Neural cell (in vitro differentiated cells): ENCODE data around the gene SLC41A3. TPM values are rescaled to one million over a fixed set of nuclear protein-coding genes. Genes with fewer than 3 reads are reported as not detected.

Experiments
- H2AFZ ChIP-seq: fragments of 200-600, 300-800 bp; sonication (generic), shearing (Covaris generic); 2 replicates; pipeline ENCODE4 v1.6.0; 2014; ENCODE audit warnings: low read depth, mild to moderate bottlenecking, antibody characterized with exemption, low read length, moderate library complexity
- H3F3A ChIP-seq: fragments of 200-600 bp; shearing (Covaris generic); 2 replicates; pipeline ENCODE4 v1.6.1; 2016; ENCODE audit warnings: mild to moderate bottlenecking, moderate library complexity, mixed read lengths, antibody characterized with exemption, low read length; ENCODE audit not compliant: insufficient read depth, poor library complexity, severe bottlenecking
- H3K27ac ChIP-seq: fragments of 200-600, 300-800 bp; sonication (generic), shearing (Covaris generic); 2 replicates; pipeline ENCODE4 v1.5.1; 2014; ENCODE audit warnings: mild to moderate bottlenecking, low read length, moderate library complexity
- H3K27me3 ChIP-seq: fragments of 300-800, 200-600 bp; sonication (generic), shearing (Covaris generic); 2 replicates; pipeline ENCODE4 v1.6.0; 2014; ENCODE audit warnings: mild to moderate bottlenecking, low read depth, low read length, moderate library complexity; ENCODE audit not compliant: insufficient read depth
- H3K36me3 ChIP-seq: fragments of 300-800, 200-600 bp; sonication (generic), shearing (Covaris generic); 2 replicates; pipeline ENCODE4 v1.5.1; 2014; ENCODE audit warnings: mild to moderate bottlenecking, antibody characterized with exemption, low read length, moderate library complexity; ENCODE audit not compliant: insufficient read depth
- H3K4me2 ChIP-seq: fragments of 300-800, 200-600 bp; sonication (generic), shearing (Covaris generic); 2 replicates; pipeline ENCODE4 v1.6.0; 2014; ENCODE audit warnings: mild to moderate bottlenecking, low read length
- H3K4me3 ChIP-seq: fragments of 300-800, 200-600 bp; sonication (generic), shearing (Covaris generic); 2 replicates; pipeline ENCODE4 v1.5.1; 2014; ENCODE audit warnings: mild to moderate bottlenecking, low read length, moderate library complexity
- H3K79me2 ChIP-seq: fragments of 200-600 bp; shearing (Covaris generic); replicated peaks from 2 replicates; pipeline ENCODE4 v1.6.0; 2014; ENCODE audit warnings: mild to moderate bottlenecking, low read length, moderate library complexity; ENCODE audit not compliant: insufficient read depth
- H3K9ac ChIP-seq: fragments of 300-800, 200-600 bp; sonication (generic), shearing (Covaris generic); 2 replicates; pipeline ENCODE4 v1.6.1; 2016; ENCODE audit warnings: mild to moderate bottlenecking, low read length, mixed read lengths
- H3K9me2 ChIP-seq: fragments of 200-600 bp; shearing (Covaris generic); 2 replicates; pipeline ENCODE4 v1.6.1; 2016; ENCODE audit warnings: mild to moderate bottlenecking, low read length, mixed read lengths; ENCODE audit not compliant: insufficient read depth
- H3K9me3 ChIP-seq: fragments of 200-600, 300-800 bp; sonication (generic), shearing (Covaris generic); 2 replicates; pipeline ENCODE4 v1.6.1; 2016; ENCODE audit warnings: mild to moderate bottlenecking, mixed run types, low read length, moderate library complexity, mixed read lengths
- H4K20me1 ChIP-seq: fragments of 200-600 bp; shearing (Covaris generic); 2 replicates; pipeline ENCODE4 v1.6.1; 2016; ENCODE audit warnings: mild to moderate bottlenecking, mixed run types; ENCODE audit not compliant: insufficient read depth
- EP300 ChIP-seq: fragments of 450-650 bp; conservative IDR thresholded peaks from 2 replicates; pipeline ENCODE4 v1.6.1; 2014; ENCODE audit warnings: antibody characterized with exemption, mild to moderate bottlenecking, moderate library complexity; ENCODE audit not compliant: poor library complexity, severe bottlenecking
- EZH2 ChIP-seq: fragments of 200-600, 300-800 bp; shearing (Covaris generic), sonication (generic); IDR thresholded peaks from 2 replicates; pipeline ENCODE4 v1.6.1; 2014; ENCODE audit warnings: antibody characterized with exemption, low read length, borderline replicate concordance, mild to moderate bottlenecking; ENCODE audit not compliant: insufficient read depth, poor library complexity, severe bottlenecking
- MXI1 ChIP-seq: fragments of 450-650 bp; conservative IDR thresholded peaks from 2 replicates; pipeline ENCODE4 v1.6.1; 2014; ENCODE audit warnings: antibody characterized with exemption, mild to moderate bottlenecking; ENCODE audit not compliant: poor library complexity, severe bottlenecking
- POLR2AphosphoS5 ChIP-seq: IDR thresholded peaks from 2 replicates; pipeline ENCODE4 v1.6.1; 2012
- RAD21 ChIP-seq: fragments of 450-650 bp; conservative IDR thresholded peaks from 2 replicates; pipeline ENCODE4 v1.6.1; 2014; ENCODE audit warnings: antibody characterized with exemption, mild to moderate bottlenecking, moderate library complexity
- SMC3 ChIP-seq: fragments of 450-650 bp; conservative IDR thresholded peaks from 2 replicates; pipeline ENCODE4 v1.6.1; 2014; ENCODE audit warnings: antibody characterized with exemption, mild to moderate bottlenecking, moderate library complexity; ENCODE audit not compliant: poor library complexity
- TAF1 ChIP-seq: IDR thresholded peaks from 2 replicates; pipeline ENCODE4 v1.6.1; 2012; ENCODE audit warnings: low read depth
- polyA plus RNA-seq: library from polyadenylated mRNA; depleted of rRNA; stranded (reverse); fragments of >200 nt; gene quantifications from 2 replicates; pipeline ENCODE4 v1.2.3, GENCODE V29; 2014
- TF ChIP-seq, protein P1 (sequence below): IDR thresholded peaks from 2 replicates; pipeline ENCODE4 v1.6.1; 2012; ENCODE audit warnings: borderline replicate concordance
- TF ChIP-seq, protein P2 (sequence below): fragments of 450-650 bp; IDR thresholded peaks from 2 replicates; pipeline ENCODE4 v1.5.1; 2014; ENCODE audit warnings: antibody characterized with exemption, mild to moderate bottlenecking, moderate library complexity; ENCODE audit not compliant: poor library complexity, severe bottlenecking

SLC41A3 gene
- polyA plus RNA-seq, 1 donor from 2014 or later, result 80.0 TPM

DNA sequence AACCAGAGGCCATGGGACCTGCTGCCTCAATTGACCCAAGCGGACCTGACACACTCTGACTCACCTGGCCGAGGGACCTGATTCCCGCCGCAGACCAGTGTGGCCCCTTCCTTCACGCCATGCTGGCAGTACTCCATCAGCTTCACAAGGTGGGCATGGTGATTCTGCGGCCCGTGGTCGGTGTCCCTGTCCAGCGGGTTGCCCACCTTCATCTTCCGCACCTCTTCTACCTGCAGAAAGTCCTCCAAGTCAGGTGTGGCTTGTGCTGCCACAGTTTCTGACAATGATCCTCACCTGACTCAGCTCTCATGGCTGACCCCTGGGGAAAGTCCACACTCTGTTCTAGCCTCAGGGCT is 25.9 kb upstream of the SLC41A3 start:
- H3K9ac ChIP-seq, result no peak overlapping the region
- H3K79me2 ChIP-seq, result no peaks in the 10 kb centered on the region
- H3K9me2 ChIP-seq, result no peaks in the 10 kb centered on the region
- H3K9me3 ChIP-seq, result no peaks in the 10 kb centered on the region
- no peak overlapping the region for H3K4me2 ChIP-seq
- no peak overlapping the region for H2AFZ ChIP-seq
- no peaks in the 10 kb centered on the region for H3K36me3 ChIP-seq
- H4K20me1 ChIP-seq, result no peaks in the 10 kb centered on the region
- H3F3A ChIP-seq, result no peaks in the 10 kb centered on the region
- H3K4me3 ChIP-seq, result no peak overlapping the region
- no peak overlapping the region for H3K27ac ChIP-seq
- H3K27me3 ChIP-seq, result no peaks in the 10 kb centered on the region
- TF ChIP-seq EP300, result no peak
- no peak for TF ChIP-seq POLR2AphosphoS5
- TF ChIP-seq, protein P1, sequence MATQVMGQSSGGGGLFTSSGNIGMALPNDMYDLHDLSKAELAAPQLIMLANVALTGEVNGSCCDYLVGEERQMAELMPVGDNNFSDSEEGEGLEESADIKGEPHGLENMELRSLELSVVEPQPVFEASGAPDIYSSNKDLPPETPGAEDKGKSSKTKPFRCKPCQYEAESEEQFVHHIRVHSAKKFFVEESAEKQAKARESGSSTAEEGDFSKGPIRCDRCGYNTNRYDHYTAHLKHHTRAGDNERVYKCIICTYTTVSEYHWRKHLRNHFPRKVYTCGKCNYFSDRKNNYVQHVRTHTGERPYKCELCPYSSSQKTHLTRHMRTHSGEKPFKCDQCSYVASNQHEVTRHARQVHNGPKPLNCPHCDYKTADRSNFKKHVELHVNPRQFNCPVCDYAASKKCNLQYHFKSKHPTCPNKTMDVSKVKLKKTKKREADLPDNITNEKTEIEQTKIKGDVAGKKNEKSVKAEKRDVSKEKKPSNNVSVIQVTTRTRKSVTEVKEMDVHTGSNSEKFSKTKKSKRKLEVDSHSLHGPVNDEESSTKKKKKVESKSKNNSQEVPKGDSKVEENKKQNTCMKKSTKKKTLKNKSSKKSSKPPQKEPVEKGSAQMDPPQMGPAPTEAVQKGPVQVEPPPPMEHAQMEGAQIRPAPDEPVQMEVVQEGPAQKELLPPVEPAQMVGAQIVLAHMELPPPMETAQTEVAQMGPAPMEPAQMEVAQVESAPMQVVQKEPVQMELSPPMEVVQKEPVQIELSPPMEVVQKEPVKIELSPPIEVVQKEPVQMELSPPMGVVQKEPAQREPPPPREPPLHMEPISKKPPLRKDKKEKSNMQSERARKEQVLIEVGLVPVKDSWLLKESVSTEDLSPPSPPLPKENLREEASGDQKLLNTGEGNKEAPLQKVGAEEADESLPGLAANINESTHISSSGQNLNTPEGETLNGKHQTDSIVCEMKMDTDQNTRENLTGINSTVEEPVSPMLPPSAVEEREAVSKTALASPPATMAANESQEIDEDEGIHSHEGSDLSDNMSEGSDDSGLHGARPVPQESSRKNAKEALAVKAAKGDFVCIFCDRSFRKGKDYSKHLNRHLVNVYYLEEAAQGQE, result no peak
- no peak for TF ChIP-seq SMC3
- no peak for TF ChIP-seq MXI1
- TF ChIP-seq EZH2, result no peak
- no peak for TF ChIP-seq TAF1
- TF ChIP-seq, protein P2, sequence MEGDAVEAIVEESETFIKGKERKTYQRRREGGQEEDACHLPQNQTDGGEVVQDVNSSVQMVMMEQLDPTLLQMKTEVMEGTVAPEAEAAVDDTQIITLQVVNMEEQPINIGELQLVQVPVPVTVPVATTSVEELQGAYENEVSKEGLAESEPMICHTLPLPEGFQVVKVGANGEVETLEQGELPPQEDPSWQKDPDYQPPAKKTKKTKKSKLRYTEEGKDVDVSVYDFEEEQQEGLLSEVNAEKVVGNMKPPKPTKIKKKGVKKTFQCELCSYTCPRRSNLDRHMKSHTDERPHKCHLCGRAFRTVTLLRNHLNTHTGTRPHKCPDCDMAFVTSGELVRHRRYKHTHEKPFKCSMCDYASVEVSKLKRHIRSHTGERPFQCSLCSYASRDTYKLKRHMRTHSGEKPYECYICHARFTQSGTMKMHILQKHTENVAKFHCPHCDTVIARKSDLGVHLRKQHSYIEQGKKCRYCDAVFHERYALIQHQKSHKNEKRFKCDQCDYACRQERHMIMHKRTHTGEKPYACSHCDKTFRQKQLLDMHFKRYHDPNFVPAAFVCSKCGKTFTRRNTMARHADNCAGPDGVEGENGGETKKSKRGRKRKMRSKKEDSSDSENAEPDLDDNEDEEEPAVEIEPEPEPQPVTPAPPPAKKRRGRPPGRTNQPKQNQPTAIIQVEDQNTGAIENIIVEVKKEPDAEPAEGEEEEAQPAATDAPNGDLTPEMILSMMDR, result no peak
- TF ChIP-seq RAD21, result no peak

DNA sequence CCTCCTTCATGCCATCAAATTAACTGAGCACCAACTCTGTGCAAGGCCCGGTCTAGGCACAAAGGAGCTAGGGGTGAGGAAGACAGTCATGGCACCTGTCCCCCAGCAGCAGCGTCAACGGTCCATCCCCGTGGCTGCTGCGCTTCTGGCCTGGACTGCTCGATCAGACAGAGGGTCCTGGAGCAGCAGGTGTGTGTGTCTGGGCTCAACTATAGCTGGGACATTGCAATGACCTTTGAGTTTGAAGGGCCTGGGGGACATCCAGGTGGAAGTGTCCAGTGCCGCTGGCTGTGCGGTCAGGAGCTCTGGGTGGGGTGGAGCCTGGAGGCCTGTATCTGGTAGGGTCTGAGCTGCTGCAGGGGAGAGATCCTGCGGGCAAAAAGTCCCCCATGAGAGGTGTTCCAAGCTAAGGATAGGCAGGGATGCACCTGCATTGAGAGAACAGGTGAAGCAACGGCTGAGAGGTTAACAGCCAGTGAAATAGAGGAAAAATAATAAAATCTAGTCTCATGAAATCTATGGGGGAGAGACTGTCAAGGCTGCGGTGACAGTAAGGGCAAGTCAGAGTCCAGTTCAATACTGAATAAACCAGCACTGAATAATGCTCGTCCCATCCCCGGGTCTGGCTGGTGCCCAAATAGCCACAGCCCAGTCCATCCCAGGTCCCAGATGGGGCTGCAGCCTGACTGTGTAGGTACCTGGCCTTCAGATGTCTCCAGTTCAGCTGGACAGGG is 25.4 kb upstream of the SLC41A3 start:
- H3K36me3 ChIP-seq, result no peaks in the 10 kb centered on the region
- H4K20me1 ChIP-seq, result no peaks in the 10 kb centered on the region
- no peak overlapping the region for H3K4me2 ChIP-seq
- no peaks in the 10 kb centered on the region for H3K27me3 ChIP-seq
- no peak overlapping the region for H3K27ac ChIP-seq
- no peak overlapping the region for H3K4me3 ChIP-seq
- H3F3A ChIP-seq, result no peaks in the 10 kb centered on the region
- no peak overlapping the region for H3K9ac ChIP-seq
- no peak overlapping the region for H2AFZ ChIP-seq
- no peaks in the 10 kb centered on the region for H3K9me2 ChIP-seq
- H3K9me3 ChIP-seq, result no peaks in the 10 kb centered on the region
- TF ChIP-seq TAF1 (no peak), EP300 (no peak), POLR2AphosphoS5 (no peak), EZH2 (no peak), SMC3 (no peak), MXI1 (no peak), RAD21 (no peak)
- TF ChIP-seq, protein P2, result no peak
- TF ChIP-seq, protein P1, result no peak
- no peaks in the 10 kb centered on the region for H3K79me2 ChIP-seq
